ENCODE measurements around the gene RFXAP.

The RFXAP gene

GRCh38 chr13:36829753-36830152 lies 10.7 kb downstream of the RFXAP start:
- no peak overlapping the region for H3K4me3 ChIP-seq (replicated peaks; ENCODE audit: low read depth, low read length)
- no peak for TF ChIP-seq CTCF (IDR thresholded peaks at IDR 0.05; ENCODE audit: low read length, missing control alignments)
- DNase-seq (ENCODE audit: low read depth), result no peak

DNA sequence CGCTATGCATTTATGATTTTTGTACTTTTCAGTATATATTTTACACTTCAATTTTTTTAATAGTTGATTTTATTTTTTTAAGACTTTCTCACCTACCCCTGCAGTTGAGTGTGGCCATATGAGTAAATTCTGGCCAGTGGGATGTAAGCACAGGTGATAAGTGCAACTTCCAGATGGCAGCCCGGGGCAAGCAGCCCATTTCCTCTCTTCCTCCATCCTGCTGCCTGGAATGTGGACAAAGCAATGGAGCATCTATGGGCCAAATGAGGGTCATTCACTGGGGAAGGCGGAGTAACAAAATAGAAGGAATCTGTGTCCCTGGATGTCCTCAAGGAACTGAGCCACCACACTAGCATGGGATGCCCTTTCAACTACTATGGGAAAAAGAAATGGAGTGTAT lies 12.3 kb downstream of the RFXAP start:
- H3K4me3 ChIP-seq (replicated peaks; ENCODE audit: low read depth, low read length), result no peak overlapping the region
- TF ChIP-seq CTCF (IDR thresholded peaks at IDR 0.05; ENCODE audit: low read length, missing control alignments), result no peak
- no peak for DNase-seq (ENCODE audit: low read depth)

GRCh38 chr13:36834299-36834698 lies 15.3 kb downstream of the RFXAP start:
- no peak for TF ChIP-seq CTCF (IDR thresholded peaks at IDR 0.05; ENCODE audit: low read length, missing control alignments)
- H3K4me3 ChIP-seq (replicated peaks; ENCODE audit: low read depth, low read length), result no peak overlapping the region
- DNase-seq (ENCODE audit: low read depth), result no peak

- no peak for TF ChIP-seq CTCF (IDR thresholded peaks at IDR 0.05; ENCODE audit: low read length, missing control alignments)
- H3K4me3 ChIP-seq (replicated peaks; ENCODE audit: low read depth, low read length), result no peak overlapping the region
- no peak for DNase-seq (ENCODE audit: low read depth)
These were observed 18.5 kb downstream of the RFXAP start for GRCh38 chr13:36837354-36838092.

- no peak for TF ChIP-seq CTCF (IDR thresholded peaks at IDR 0.05; ENCODE audit: low read length, missing control alignments)
- H3K4me3 ChIP-seq (replicated peaks; ENCODE audit: low read depth, low read length), result no peak overlapping the region
- no peak for DNase-seq (ENCODE audit: low read depth)
These were observed 20.3 kb downstream of the RFXAP start for GRCh38 chr13:36839281-36839680.

DNA sequence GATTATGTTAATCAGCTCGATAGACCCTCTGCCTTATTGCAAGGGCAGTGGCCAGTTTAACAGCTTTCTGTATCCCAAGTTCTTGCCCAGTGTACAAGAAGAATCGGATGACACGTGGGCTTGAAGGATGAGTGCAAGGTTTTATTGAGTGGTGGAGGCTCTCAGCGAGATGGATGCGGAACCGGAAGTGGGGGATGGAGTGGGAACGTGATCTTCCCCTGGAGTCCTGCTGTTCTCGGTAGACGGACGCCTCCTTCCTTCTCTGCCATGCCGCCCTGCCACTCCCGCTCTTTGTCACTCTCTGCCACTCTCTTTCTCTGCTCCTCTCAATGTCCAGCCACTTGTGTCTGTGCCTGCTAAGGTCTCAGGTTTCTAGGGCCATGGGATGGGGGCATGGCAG lies 21.0 kb downstream of the RFXAP start:
- no peak for TF ChIP-seq CTCF (IDR thresholded peaks at IDR 0.05; ENCODE audit: low read length, missing control alignments)
- no peak overlapping the region for H3K4me3 ChIP-seq (replicated peaks; ENCODE audit: low read depth, low read length)
- DNase-seq (ENCODE audit: low read depth), result no peak

DNA sequence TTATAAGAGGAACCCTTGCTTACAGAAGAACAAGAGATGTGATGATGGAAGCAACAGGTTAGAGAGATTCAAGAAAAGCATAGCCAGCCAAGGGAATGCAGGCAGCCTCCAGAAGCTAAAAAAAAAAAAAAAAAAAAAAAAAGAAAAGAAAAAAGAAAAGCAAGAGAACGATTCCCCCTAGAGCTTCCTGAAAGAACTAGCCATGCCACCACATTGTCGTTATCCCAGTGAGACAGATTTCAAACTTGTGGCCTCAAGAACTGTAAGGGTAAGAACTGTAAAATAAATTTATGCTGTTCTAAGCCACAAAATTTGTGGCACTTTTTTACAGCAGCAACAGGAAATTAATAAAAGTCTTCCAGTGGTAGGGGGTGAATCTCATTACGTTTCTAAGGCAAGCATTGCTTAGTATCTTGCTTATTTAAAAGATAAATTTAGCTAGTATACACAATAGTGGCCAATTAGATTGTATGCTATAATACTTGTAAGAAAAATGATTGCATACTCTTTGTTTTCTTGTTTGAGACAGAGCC lies 21.8 kb downstream of the RFXAP start:
- H3K4me3 ChIP-seq (replicated peaks; ENCODE audit: low read depth, low read length), result no peak overlapping the region
- DNase-seq (ENCODE audit: low read depth), result no peak
- no peak for TF ChIP-seq CTCF (IDR thresholded peaks at IDR 0.05; ENCODE audit: low read length, missing control alignments)
